Measurements from ENCODE around the gene CD68. TPM values are rescaled to one million over a fixed set of nuclear protein-coding genes. Genes with fewer than 3 reads are reported as not detected.
"Not testable (repeated sequence)": the region's sequence is repeated elsewhere in the genome, so short reads cannot be mapped to it uniquely, and the experiment has no call there.

Gene CD68
- total RNA-seq, 1 donor from 2014 or later, result 3.6 TPM

DNA sequence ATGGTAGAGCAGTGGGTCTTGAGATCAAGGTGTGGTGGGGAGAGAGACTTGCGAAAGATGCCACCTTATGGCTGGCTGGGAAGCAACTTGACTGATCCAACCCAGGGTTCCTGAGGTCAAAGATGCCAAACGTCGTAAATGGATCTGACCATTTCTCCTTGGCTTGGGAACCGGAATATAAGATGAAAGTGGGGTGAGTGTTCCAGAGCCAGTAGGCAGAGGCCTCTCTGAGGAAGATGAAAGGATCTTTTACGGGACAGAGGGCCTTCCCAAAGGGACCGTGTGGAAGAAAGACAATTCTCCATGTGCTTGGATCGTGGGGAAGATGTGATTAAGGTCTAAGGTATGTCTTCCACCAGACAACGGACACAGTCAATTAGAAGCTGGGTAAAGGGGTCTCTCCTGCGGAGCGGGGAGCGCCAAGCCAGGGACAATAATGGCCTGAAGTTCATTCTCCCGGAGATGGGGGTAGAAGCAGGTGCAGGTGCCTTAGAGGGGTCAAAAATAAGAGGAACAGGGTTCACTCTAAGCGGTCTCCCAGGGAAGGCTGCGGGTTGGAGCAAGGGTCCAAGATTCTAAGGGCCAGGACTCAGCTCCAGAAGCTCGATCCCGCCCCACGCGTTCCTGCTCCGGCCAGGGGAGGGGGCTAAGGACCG is 34.5 kb downstream of the CD68 start:
- no peak for DNase-seq (ENCODE audit: low read depth, low spot score)

DNA sequence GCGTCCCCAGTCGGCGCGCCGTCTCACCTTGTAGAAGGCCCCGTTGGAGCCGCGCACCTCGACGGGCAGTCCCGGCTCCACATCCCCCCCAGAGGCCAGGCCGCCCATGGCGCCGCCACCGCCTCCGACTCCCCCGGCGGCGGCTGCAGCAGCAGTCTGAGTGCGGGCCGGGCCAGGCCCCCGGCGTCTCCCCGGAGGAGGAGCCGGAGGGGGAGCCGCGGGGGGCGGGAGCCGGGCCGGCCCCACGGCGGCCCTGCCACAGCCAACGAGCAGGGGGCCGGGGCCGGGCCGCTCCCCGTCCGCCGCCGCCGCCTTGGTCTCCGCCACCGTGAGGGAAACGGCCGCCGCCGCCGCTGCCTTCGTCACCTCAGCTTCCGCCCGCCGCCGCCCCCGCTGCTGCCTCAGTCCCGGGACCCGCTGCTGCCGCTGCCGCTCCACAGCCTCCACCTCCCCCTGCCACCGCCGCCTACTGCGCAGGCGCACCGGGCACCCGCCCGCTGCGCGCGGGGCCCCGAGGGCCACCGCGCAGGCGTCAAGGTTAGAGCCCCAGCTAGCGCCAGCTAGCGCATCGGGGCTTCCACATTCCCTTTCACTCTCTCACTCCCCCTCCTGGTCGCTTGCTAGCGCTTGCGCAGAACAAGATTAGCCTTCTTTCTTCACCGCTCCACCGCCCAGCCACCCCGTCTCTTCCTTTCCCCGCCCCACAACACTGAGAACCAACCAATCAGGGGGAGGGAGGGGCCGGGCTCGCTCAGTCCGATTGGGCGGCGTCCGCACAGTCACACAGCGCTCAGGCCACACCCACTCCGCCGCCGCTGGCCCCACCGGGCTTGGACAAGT is 35.2 kb downstream of the CD68 start, which contains the start of gene FXR2:
TSS of gene FXR2 (minus strand) at position 473 of the 840 bp plus-strand sequence. CDS start at position 108, 365 bp downstream.
- DNase-seq (ENCODE audit: low read depth, low spot score), result peak; percentile 99

DNA sequence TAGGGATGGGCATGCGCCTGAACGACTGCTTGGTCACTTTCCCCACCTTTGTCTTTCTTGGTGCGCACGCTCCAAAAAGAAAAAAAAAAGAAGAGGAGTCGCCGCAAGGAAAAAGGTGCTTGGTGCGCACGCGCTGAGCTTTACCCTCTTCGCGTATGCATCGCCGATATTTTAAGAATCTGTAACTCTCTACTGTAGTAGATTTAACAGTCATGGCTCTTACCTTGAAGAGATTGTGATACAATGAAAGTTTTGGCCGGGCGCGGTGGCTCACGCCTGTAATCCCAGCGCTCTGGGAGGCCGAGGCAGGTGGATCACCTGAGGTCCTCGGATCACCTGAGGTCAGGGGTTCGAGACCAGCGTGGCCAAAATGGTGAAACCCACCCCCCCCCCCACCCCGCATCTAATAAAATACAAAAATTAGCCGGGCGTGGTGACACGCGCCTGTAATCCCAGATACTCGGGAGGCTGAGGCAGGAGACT is 35.9 kb downstream of the CD68 start:
- DNase-seq (ENCODE audit: low read depth, low spot score), result no peak

DNA sequence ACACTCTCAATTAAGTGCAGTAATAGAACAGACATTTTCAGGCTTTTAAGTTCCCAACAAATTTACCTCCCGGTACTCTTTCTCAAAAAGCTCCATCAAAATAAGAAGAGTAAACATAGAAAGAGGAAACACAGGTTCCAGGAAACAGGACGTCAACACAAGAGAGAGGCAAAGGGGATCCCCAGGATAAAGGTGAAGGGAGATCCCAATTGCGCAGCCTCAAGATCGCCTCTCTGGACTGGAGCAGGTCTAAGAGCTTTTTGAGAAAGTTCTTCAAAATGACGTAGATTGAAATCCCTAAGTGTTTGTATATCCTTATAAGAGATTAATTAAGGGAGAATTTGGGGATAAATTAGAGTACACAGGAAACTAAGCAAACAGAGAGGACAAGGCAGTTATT is 39.2 kb downstream of the CD68 start:
- DNase-seq (ENCODE audit: low read depth, low spot score), result no peak

DNA sequence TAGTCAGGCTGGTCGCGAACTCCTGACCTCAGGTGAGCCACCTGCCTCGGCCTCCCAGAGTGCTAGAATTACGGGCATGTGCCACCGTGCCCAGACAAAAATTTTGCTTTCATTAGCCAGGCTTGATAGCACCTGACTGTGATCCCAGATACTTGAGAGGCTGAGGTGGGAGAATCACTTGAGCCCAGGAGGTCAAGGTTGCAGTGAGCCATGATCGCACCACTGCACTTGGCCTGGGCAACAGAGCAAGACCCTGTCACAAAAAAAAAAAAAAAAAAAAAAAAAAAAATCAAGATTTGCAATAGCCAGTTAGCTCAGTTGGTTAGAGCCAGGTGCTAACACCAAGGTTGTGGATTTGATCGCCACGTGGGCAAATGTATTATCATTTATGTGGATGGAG is 41.4 kb downstream of the CD68 start:
- DNase-seq (ENCODE audit: low read depth, low spot score), result no peak

DNA sequence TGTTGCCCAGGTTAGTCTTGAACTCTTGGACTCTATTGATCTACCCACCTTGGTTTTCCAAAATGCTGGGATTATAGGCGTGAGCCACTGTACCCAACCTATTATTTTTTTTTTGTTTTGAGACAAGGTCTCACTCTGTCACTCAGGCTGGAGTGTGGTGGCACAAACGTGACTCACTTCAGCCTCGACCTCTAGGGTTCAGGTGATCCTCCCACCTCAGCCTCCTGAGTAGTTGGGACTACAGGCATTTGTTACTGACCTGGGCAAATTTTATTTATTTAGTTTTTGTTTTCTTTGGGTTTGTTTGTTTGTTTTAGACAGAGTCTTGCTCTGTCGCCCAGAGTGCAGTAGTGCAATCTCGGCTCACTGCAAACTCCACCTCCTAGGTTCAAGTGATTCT is 44.2 kb downstream of the CD68 start:
- no peak for DNase-seq (ENCODE audit: low read depth, low spot score)

DNA sequence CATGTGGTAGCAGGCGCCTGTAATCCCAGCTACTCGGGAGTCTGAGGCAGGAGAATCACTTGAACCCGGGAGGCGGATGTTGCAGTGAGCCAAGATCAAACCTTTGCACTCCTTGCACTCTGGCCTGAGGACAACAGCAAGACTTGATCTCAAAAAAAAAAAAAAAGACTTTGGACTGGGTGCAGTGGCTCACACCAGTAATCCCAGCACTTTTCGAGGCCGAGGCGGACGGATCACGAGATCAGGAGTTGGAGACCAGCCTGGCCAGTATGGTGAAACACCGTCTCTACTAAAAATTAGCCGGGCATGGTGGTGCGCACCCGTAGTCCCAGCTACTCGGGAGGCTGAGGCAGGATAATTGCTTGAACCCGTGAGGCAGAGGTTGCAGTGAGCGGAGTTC is 46.3 kb downstream of the CD68 start:
- DNase-seq (ENCODE audit: low read depth, low spot score), result not testable (repeated sequence)

DNA sequence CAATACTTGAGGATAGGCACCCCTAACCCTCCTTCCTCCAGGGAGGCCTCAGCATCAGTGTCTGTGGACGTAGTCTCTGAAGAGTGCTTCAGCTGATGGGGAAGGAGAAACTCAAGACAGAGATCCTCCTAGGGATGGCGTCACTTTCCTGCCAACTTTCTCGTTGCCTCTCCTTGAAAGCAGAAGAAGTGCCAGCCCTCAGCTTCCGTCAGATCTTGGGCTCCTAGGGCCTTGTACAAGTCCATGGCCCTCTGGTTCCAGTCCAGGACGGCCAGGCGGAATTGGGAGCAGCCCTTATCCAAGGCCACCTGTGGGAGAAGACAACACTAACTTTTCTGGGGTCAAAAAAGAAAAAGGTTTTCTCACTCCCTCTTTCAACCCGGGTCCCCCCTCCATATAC is 46.9 kb downstream of the CD68 start:
- DNase-seq (ENCODE audit: low read depth, low spot score), result no peak

DNA sequence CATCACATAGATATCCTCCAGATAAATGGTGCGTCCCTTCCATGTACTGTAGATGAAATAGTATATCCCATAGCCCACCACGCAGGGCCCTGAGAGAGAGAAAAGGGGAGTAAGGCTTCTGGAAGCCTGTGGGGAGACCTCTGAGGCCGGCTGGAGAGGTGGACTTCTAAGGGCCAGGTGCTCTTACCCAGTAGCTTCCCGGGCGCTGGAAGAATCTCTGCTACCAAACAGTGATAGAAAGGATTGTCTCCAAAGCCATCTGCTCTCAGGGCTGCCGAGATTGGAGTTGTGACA is 47.5 kb downstream of the CD68 start:
- DNase-seq (ENCODE audit: low read depth, low spot score), result no peak

DNA sequence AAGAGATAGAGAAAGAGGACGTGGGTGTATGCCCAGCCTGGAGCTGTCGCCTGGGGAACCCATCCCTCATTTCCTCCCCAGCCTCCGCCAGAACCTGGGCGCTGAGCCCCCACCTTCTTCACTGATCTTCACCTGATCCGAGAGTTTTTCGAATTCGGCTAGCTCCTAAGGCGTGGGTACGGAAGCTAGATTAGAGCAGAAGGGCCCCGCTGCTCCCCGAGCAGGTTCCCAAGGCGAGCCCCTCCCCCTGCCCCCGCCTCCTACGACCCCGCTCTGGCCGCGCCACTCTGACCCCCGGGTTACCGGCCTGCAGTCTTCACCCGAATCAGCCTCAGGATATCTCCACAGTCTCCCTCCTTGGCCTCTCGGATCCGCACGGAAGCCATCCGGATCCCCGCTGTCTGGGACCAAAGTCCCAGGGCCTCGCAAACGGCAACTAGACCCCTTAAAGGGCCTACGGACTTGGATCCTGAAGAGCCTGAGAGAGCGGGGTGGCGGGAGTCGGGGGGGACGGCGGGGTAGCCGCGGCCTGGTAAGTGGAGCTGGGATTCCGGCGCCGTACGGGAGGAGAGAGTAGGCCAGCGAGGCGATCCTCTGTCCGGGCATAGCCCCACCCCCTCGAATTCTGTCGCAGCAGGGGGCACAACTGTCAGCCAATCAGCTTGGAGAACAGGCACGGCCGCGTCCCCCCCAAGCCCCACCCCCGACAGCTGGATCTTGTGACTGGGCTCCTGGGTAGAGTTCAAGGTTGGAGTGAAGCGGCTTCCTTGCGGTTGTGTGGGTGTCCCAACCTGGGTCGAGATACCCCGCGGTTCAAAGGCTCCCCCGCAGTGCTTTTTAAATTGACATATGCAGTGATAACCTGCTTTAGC is 48.0 kb downstream of the CD68 start, which contains the start of gene SAT2:
TSS of gene SAT2 (minus strand) at position 572 of the 872 bp plus-strand sequence. CDS start at position 386, 186 bp downstream.
- DNase-seq (ENCODE audit: low read depth, low spot score), result peak; percentile 75

DNA sequence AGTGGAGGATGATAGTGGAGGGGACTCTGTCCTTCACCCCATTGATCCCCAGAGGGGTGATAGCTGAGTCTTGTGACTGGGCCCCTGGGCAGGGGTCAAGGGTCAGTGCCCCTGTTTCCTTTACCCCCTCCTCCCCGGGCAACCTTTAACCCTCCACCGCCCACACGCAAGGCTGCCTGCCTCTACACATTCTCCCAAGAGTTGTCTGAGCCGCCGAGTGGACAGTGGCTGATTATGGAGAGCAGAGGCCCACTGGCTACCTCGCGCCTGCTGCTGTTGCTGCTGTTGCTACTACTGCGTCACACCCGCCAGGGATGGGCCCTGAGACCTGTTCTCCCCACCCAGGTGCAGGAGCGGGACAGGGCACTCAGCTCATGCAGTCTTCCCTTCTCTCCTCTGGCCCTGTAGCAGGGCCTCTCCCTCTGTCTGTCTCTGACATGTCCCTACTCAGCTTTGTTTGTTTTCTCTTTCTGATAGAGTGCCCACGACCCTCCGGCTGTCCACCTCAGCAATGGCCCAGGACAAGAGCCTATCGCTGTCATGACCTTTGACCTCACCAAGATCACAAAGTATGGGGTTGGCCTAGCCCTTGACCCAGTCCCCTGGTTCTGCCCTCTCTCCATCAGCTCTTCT is 50.6 kb downstream of the CD68 start, which contains the start of gene SHBG:
TSS of gene SHBG (plus strand) at position 197 of the 633 bp plus-strand sequence. CDS start at position 235, 38 bp downstream.
- DNase-seq (ENCODE audit: low read depth, low spot score), result no peak

Other genes starting within 250 kb of the CD68 start
- gene ACAP1, start 243.1 kb upstream of the CD68 start, total RNA-seq, result 0.53 TPM in 1 of 2 replicates, not detected in the other
- gene KCTD11, start 227.5 kb upstream of the CD68 start, total RNA-seq, result 2.5 and 4.0 TPM in 2 replicates
- not detected in 2 replicates for gene TMEM95, start 224.5 kb upstream of the CD68 start, total RNA-seq
- 0.26 and 0.60 TPM in 2 replicates for gene TNK1, start 198.5 kb upstream of the CD68 start, total RNA-seq
- 17.5 and 18.7 TPM in 2 replicates for gene PLSCR3, start 185.1 kb upstream of the CD68 start, total RNA-seq
- 56.9 and 189 TPM in 2 replicates for gene TMEM256, start 175.5 kb upstream of the CD68 start, total RNA-seq
- gene NLGN2, start 171.8 kb upstream of the CD68 start, total RNA-seq, result 1.7 and 2.6 TPM in 2 replicates
- gene SPEM1, start 159.3 kb upstream of the CD68 start, total RNA-seq, result not detected in 2 replicates
- gene SPEM2, start 154.0 kb upstream of the CD68 start, total RNA-seq, result not detected in 2 replicates
- gene SPEM3, start 150.8 kb upstream of the CD68 start, total RNA-seq, result not detected in 2 replicates
- gene TMEM102, start 144.2 kb upstream of the CD68 start, total RNA-seq, result 5.2 and 7.3 TPM in 2 replicates
- 0.42 and 0.73 TPM in 2 replicates for gene FGF11, start 140.1 kb upstream of the CD68 start, total RNA-seq
- 7.1 and 7.5 TPM in 2 replicates for gene CHRNB1, start 134.6 kb upstream of the CD68 start, total RNA-seq
- 10.8 and 11.2 TPM in 2 replicates for gene ZBTB4, start 100.0 kb upstream of the CD68 start, total RNA-seq
- gene SLC35G6, start 98.2 kb upstream of the CD68 start, total RNA-seq, result not detected in 2 replicates
- 65.3 and 93.4 TPM in 2 replicates for gene POLR2A, start 95.3 kb upstream of the CD68 start, total RNA-seq
- 6.1 and 8.2 TPM in 2 replicates for gene TNFSF12, start 30.6 kb upstream of the CD68 start, total RNA-seq
- 1.1 and 1.3 TPM in 2 replicates for gene TNFSF13, start 20.9 kb upstream of the CD68 start, total RNA-seq
- gene SENP3, start 17.7 kb upstream of the CD68 start, total RNA-seq, result 95.6 and 108 TPM in 2 replicates
- gene MPDU1, start 4.2 kb downstream of the CD68 start, total RNA-seq, result 72.5 and 100 TPM in 2 replicates
- gene SOX15, start 10.5 kb downstream of the CD68 start, total RNA-seq, result 0.07 TPM in 1 of 2 replicates, not detected in the other
- 44.4 and 46.0 TPM in 2 replicates for gene FXR2, start 35.3 kb downstream of the CD68 start, total RNA-seq
- 21.2 and 25.1 TPM in 2 replicates for gene SAT2, start 48.2 kb downstream of the CD68 start, total RNA-seq
- 0.13 TPM in 1 of 2 replicates, not detected in the other for gene SHBG, start 50.5 kb downstream of the CD68 start, total RNA-seq
- not detected in 2 replicates for gene ATP1B2, start 71.3 kb downstream of the CD68 start, total RNA-seq
- 50.9 and 53.7 TPM in 2 replicates for gene TP53, start 107.9 kb downstream of the CD68 start, total RNA-seq
- gene WRAP53, start 108.8 kb downstream of the CD68 start, total RNA-seq, result 9.6 and 13.7 TPM in 2 replicates
- gene EFNB3, start 125.6 kb downstream of the CD68 start, total RNA-seq, result 0.07 and 0.40 TPM in 2 replicates
- under 0.01 and 0.07 TPM in 2 replicates for gene DNAH2, start 138.1 kb downstream of the CD68 start, total RNA-seq